ENCODE results near the gene E2F6.

Gene E2F6

GRCh38 chr2:11409572-11409959 is 56.4 kb downstream of the E2F6 start:
- no peak overlapping the region for H3K4me3 ChIP-seq (ENCODE audit: low read depth in 1 of 2, low read length in 1 of 2)
- no peak overlapping the region for H3K27ac ChIP-seq
- no peaks in the 10 kb centered on the region for H3K27me3 ChIP-seq
- H3K4me1 ChIP-seq (ENCODE audit: control insufficient read depth in 1 of 2, insufficient read depth in 1 of 2, low read depth in 1 of 2, low read length in 1 of 2): no peaks in the 10 kb centered on the region
- TF ChIP-seq, protein P1, sequence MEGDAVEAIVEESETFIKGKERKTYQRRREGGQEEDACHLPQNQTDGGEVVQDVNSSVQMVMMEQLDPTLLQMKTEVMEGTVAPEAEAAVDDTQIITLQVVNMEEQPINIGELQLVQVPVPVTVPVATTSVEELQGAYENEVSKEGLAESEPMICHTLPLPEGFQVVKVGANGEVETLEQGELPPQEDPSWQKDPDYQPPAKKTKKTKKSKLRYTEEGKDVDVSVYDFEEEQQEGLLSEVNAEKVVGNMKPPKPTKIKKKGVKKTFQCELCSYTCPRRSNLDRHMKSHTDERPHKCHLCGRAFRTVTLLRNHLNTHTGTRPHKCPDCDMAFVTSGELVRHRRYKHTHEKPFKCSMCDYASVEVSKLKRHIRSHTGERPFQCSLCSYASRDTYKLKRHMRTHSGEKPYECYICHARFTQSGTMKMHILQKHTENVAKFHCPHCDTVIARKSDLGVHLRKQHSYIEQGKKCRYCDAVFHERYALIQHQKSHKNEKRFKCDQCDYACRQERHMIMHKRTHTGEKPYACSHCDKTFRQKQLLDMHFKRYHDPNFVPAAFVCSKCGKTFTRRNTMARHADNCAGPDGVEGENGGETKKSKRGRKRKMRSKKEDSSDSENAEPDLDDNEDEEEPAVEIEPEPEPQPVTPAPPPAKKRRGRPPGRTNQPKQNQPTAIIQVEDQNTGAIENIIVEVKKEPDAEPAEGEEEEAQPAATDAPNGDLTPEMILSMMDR (IDR thresholded peaks at IDR 0.05): no peak
- no peaks in the 10 kb centered on the region for H3K9me3 ChIP-seq
- no peaks in the 10 kb centered on the region for H3K36me3 ChIP-seq

DNA sequence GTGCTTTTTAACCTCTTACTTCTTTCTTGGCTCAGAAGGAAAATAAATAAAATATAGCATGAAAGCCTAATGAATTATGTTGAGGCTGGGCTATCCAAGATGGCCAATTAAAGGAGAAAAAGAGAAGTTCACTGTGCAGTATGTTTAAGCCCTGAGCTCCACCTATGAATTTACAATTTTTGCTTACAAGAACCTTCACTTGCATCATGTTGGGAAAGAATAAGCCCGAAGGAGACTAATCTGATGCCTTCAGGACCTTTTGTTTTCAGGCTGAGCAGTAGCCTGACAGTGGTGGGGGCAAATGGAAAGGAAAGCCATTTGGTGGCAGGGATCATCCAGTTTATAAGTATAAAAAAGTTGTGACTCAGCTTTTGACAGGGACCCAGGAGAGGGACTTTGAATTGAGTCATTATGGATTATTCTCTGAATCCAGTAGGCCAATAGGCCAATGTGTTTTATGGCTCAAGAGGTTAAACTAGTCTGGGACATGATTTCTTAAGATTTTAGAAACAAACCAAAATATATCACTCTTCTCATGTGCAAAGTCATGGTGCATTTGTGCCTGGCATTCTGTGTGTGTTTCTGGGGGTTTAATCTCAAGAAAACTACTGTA is 56.9 kb downstream of the E2F6 start:
- TF ChIP-seq, protein P1 (IDR thresholded peaks at IDR 0.05): no peak
- no peak overlapping the region for H3K4me3 ChIP-seq (ENCODE audit: low read depth in 1 of 2, low read length in 1 of 2)
- H3K9me3 ChIP-seq: no peaks in the 10 kb centered on the region
- no peaks in the 10 kb centered on the region for H3K4me1 ChIP-seq (ENCODE audit: control insufficient read depth in 1 of 2, insufficient read depth in 1 of 2, low read depth in 1 of 2, low read length in 1 of 2)
- H3K27me3 ChIP-seq: no peaks in the 10 kb centered on the region
- no peaks in the 10 kb centered on the region for H3K36me3 ChIP-seq
- no peak overlapping the region for H3K27ac ChIP-seq

DNA sequence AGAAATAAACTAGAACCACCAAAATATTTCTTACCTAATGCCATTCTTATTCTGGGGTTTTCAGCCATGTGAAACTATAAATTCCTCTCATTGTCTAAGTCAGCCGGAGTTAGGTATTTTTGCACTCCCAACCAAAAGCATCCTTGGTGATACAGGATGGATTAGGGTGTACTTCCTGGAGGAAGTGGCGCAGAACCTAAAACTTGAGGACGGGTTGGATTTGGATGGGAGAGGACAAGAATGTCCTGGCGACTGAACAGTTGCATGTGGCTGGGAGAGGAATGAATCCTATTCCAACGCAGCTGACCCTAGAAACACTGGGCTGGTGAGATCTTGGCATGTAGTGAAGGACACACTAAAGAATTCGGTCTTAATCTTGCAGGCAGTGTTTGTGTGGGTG is 58.5 kb downstream of the E2F6 start:
- no peak overlapping the region for H3K4me3 ChIP-seq (ENCODE audit: low read depth in 1 of 2, low read length in 1 of 2)
- H3K36me3 ChIP-seq: no peaks in the 10 kb centered on the region
- no peak overlapping the region for H3K27ac ChIP-seq
- H3K9me3 ChIP-seq: no peaks in the 10 kb centered on the region
- H3K27me3 ChIP-seq: no peaks in the 10 kb centered on the region
- TF ChIP-seq, protein P1 (IDR thresholded peaks at IDR 0.05): no peak
- no peaks in the 10 kb centered on the region for H3K4me1 ChIP-seq (ENCODE audit: control insufficient read depth in 1 of 2, insufficient read depth in 1 of 2, low read depth in 1 of 2, low read length in 1 of 2)

DNA sequence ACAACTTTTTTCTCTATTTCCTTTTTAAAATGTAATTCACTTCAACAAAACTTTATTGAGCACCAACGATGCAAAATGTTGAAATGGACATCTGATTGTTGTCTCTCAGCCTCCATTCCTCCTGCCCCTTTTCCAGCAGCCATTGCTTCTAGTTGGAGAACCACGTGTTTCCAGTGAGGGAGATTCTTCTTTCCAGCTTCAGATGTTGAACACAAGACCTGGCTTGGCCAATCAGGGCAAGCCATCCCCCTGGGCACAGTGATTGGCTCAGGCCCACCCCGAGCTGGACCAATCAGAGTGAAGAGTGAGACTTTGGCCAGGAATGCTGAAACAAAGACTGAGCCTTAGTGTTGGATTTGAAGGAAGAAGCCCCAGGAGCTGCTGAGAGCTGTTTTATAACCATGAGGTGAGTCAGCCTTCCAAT is 59.0 kb downstream of the E2F6 start:
- Histone ChIP-seq H3K4me1 (ENCODE audit: control insufficient read depth in 1 of 2, insufficient read depth in 1 of 2, low read depth in 1 of 2, low read length in 1 of 2) (no peaks in the 10 kb centered on the region), H3K9me3 (no peaks in the 10 kb centered on the region), H3K4me3 (ENCODE audit: low read depth in 1 of 2, low read length in 1 of 2) (no peak overlapping the region), H3K27me3 (no peaks in the 10 kb centered on the region), H3K27ac (no peak overlapping the region), H3K36me3 (no peaks in the 10 kb centered on the region)
- TF ChIP-seq, protein P1 (IDR thresholded peaks at IDR 0.05): no peak

DNA sequence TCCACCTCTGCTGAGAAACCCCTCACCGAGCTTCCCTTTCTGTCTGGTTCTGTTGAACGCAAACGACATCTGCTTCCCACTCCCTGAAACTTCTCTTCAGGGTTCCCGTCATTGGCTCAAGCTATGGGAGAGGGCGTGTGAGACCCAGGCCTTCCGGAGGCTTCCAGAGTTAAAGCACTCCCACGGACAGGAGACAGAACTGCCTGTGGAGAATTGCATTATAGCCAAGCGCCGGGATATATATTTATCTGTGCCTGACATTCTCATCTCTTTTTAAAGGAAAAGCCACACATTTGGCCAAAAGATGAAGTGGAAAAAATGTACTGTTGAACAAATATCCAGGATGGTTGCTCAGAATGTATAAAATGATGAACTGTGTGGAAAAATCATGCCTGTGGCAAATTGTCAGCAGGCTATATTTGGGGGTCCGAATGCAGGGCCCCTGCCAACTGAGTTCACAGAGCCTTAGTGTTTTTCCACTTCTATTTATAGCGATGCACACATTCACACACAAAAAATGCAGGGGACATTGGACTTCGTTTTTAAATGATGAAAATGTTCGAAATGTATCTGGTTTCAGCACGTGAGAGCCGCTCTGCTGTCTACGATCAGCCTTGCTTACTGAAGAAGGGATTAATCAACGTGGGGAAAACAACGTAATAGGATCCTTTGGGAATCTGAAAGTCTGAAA is 59.5 kb downstream of the E2F6 start:
- TF ChIP-seq, protein P1 (IDR thresholded peaks at IDR 0.05): no peak
- Histone ChIP-seq H3K27ac (no peak overlapping the region), H3K27me3 (no peaks in the 10 kb centered on the region), H3K9me3 (no peaks in the 10 kb centered on the region), H3K36me3 (no peaks in the 10 kb centered on the region), H3K4me3 (ENCODE audit: low read depth in 1 of 2, low read length in 1 of 2) (no peak overlapping the region), H3K4me1 (ENCODE audit: control insufficient read depth in 1 of 2, insufficient read depth in 1 of 2, low read depth in 1 of 2, low read length in 1 of 2) (no peaks in the 10 kb centered on the region)
